ENCODE results near the gene PHF19.

GRCh38 chr9:120916991-120917880 is 40.2 kb upstream of the PHF19 start:
- TF ChIP-seq CTCF (IDR thresholded peaks at IDR 0.05) = no peak
- no peak for TF ChIP-seq ZFX (IDR thresholded peaks at IDR 0.05; ENCODE audit: borderline replicate concordance)

Data from 22Rv1 (cell line).